ENCODE measurements around the gene VWDE. TPM values are rescaled to one million over a fixed set of nuclear protein-coding genes. Genes with fewer than 3 reads are reported as not detected.

The VWDE gene
- total RNA-seq, 1 experiment from 2014 or later: 0.11 TPM

DNA sequence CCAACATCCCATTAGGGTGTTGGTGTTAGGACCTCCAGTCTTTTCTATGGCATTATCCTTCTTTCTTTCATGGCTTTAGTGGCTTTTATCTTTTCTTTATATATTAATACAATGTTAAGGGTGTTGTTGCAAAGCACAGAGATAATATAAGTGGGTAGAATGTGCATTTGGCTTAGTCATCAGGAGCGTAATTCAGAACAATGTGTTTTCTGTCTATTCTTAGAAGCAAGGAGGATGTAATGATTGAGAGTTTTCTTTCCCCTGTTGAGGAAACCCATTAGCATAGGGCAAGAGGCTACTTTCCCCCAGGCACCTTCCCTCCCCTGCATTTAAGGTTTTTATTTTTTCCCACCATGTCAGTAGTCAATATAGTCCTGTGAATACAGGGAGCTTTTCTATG lies 112.9 kb downstream of the VWDE start:
- DNase-seq (ENCODE audit: low read depth): no peak

DNA sequence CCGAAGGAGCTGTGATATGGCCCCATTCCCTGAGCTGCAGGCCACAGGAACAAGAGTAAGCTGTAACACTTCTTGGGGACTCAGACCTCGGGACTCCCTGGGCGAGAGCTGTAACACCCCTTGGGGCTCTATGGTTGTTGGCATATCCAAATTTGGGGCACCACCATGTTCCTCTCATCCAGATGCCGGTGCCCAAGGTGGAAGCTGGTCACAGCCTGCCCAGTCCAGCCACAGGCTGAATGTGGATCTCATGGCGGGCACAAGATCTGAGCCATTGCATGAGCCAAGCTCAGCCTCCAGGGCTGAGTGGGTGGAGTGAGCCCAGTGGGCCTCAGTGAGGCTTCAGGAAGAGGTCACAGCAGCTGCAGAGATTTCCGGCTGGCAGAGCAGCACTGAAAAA lies 113.7 kb downstream of the VWDE start:
- DNase-seq (ENCODE audit: low read depth): no peak

DNA sequence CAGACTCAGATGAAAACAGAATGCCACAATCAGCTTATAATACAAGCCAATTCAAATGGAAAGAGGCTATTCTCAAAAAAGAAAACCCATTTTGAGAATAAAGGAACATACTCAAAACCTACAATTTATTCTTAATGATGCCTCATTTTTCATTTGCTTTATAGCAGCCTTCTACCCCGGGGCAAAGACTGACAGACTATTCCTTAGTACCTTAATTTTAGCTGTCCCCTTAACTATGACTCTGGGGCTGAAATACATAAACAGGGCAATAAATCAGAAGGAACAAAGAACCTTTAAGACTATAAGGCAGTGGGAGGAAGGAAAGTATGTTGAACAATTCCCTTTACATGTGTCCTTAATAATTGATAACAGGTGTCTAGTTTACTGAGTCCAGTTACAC lies 115.8 kb downstream of the VWDE start:
- DNase-seq (ENCODE audit: low read depth): no peak

DNA sequence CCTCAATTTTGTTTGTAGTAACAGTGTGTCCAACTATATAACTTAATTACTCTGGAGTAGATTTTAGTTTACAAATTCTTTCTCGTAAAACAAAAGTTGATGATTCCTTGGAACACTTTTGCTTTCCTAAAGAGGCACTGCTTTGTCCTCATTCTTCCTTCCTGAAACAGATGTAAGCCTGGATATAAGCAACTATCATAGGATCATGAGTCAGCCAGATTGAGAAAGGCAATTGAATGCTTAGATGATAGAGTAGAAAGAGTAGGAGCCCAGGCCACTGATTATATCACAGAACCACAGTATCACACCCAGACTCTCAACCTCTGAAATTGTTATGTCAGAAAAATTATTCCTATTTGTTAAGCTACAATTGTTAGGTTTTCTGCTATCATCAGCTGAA lies 122.6 kb downstream of the VWDE start:
- DNase-seq (ENCODE audit: low read depth): peak; percentile 34

Other genes starting within 250 kb of the VWDE start
- gene TMEM106B, start 192.6 kb downstream of the VWDE start, total RNA-seq (2014; rRNA removed): 76.8 and 94.6 TPM in 2 replicates
- 0.40 and 1.0 TPM in 2 replicates for gene SCIN, start 166.9 kb upstream of the VWDE start, total RNA-seq (2014; rRNA removed)